Cardiac muscle cell (in vitro differentiated cells and primary cell): ENCODE data around the gene TARBP1. TPM values are rescaled to one million over a fixed set of nuclear protein-coding genes. Genes with fewer than 3 reads are reported as not detected.

ENCODE experiments used
- DNase-seq, 2 donors: peaks; one replicate each; pipeline versions ENCODE4 v3.0.0 to v3.0.0-alpha.2; 2010 to 2017; ENCODE audit warnings: low read depth in 1 of 2, low spot score in 1 of 2
- H3K27ac ChIP-seq: fragments of 200-600 bp; sonication (generic); 2 replicates; pipeline ENCODE4 v1.5.1; 2016
- H3K27me3 ChIP-seq: fragments of 200-600 bp; sonication (generic); 2 replicates; pipeline ENCODE4 v1.6.0; 2016; ENCODE audit warnings: control low read depth
- H3K36me3 ChIP-seq: fragments of 200-600 bp; sonication (generic); 2 replicates; pipeline ENCODE4 v1.5.1; 2016; ENCODE audit warnings: control low read depth
- H3K4me1 ChIP-seq: fragments of 200-600 bp; sonication (generic); 2 replicates; pipeline ENCODE4 v1.8.1; 2017; ENCODE audit warnings: low read depth, mild to moderate bottlenecking, mixed run types
- H3K4me3 ChIP-seq: fragments of 200-600 bp; sonication (generic); 2 replicates; pipeline ENCODE4 v1.5.1; 2016; ENCODE audit warnings: mild to moderate bottlenecking
- H3K9me3 ChIP-seq: fragments of 200-600 bp; sonication (generic); 2 replicates; pipeline ENCODE4 v1.5.1; 2017; ENCODE audit warnings: low read depth, mild to moderate bottlenecking, control low read depth
- polyA plus RNA-seq: library from polyadenylated mRNA; unstranded; fragments of >200 nt; fragmentation: Nextera tagmentation; extraction: Ambion mirVana; gene quantifications from 2 replicates; pipeline ENCODE4 v1.2.1, GENCODE V29; 2016
- total RNA-seq: library from RNA; depleted of rRNA; stranded (reverse); fragments of >200 nt; gene quantifications from 2 replicates; pipeline ENCODE4 v1.2.3, GENCODE V29; 2016
- TF ChIP-seq, protein P1 (sequence below): IDR thresholded peaks from 2 replicates; pipeline ENCODE4 v1.5.1; 2012; ENCODE audit warnings: low read depth, mild to moderate bottlenecking, low read length

Gene TARBP1
- total and polyA plus RNA-seq, 2 experiments from 2014 or later = 25.6 to 34.3 TPM

- TF ChIP-seq, protein P1, sequence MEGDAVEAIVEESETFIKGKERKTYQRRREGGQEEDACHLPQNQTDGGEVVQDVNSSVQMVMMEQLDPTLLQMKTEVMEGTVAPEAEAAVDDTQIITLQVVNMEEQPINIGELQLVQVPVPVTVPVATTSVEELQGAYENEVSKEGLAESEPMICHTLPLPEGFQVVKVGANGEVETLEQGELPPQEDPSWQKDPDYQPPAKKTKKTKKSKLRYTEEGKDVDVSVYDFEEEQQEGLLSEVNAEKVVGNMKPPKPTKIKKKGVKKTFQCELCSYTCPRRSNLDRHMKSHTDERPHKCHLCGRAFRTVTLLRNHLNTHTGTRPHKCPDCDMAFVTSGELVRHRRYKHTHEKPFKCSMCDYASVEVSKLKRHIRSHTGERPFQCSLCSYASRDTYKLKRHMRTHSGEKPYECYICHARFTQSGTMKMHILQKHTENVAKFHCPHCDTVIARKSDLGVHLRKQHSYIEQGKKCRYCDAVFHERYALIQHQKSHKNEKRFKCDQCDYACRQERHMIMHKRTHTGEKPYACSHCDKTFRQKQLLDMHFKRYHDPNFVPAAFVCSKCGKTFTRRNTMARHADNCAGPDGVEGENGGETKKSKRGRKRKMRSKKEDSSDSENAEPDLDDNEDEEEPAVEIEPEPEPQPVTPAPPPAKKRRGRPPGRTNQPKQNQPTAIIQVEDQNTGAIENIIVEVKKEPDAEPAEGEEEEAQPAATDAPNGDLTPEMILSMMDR = no peak
- no peak for DNase-seq
- H3K4me3 ChIP-seq = no peak overlapping the region
- H3K27me3 ChIP-seq = no peaks in the 10 kb centered on the region
- peaks cover 30% of the 10 kb centered on the region for H3K36me3 ChIP-seq
- H3K9me3 ChIP-seq = no peaks in the 10 kb centered on the region
- no peaks in the 10 kb centered on the region for H3K4me1 ChIP-seq
- H3K27ac ChIP-seq = no peak overlapping the region
These were observed 49.6 kb downstream of the TARBP1 start for GRCh38 chr1:234429434-234429806.

DNA sequence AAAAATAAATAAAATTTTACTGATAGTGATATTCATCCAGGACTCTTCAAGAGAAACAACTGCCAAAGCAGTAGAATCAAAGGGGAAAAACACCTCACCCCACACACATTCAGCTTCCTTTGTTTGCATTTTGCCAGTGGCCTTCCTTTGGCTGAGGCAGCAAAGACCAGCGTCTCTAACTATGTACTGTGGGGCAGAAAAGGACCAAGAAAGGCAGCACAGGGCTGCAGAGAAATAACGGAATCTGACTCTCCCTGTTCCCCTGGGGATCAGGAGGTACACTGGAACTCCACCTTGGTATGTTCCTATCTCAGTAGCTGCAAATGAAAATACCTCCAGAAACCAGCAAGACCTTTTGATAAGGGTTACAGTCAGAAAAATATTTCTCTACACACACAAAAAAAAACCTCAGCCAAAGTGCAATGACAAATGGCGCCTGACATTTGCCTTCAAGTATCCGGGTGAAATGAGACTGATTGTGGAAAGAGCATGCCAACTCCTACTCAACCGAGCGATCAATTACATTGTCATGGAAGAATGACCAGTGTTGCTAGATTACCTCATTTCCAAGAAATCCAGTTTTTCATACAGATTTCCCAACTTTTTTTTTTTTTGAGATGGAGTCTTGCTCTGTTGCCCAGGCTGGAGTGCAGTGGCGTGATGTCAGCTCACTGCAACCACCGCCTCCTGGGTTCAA is 50.9 kb downstream of the TARBP1 start:
- Histone ChIP-seq H3K27me3 (no peaks in the 10 kb centered on the region), H3K4me1 (no peaks in the 10 kb centered on the region), H3K4me3 (no peak overlapping the region), H3K9me3 (no peaks in the 10 kb centered on the region), H3K36me3 (peaks cover 27% of the 10 kb centered on the region), H3K27ac (no peak overlapping the region)
- TF ChIP-seq, protein P1 = no peak
- DNase-seq = no peak

- H3K9me3 ChIP-seq = no peaks in the 10 kb centered on the region
- no peaks in the 10 kb centered on the region for H3K27me3 ChIP-seq
- peaks cover 21% of the 10 kb centered on the region for H3K36me3 ChIP-seq
- no peak overlapping the region for H3K4me3 ChIP-seq
- no peak for DNase-seq
- no peaks in the 10 kb centered on the region for H3K4me1 ChIP-seq
- no peak overlapping the region for H3K27ac ChIP-seq
- TF ChIP-seq, protein P1 = no peak
These were observed 65.0 kb downstream of the TARBP1 start for GRCh38 chr1:234413990-234414389.

DNA sequence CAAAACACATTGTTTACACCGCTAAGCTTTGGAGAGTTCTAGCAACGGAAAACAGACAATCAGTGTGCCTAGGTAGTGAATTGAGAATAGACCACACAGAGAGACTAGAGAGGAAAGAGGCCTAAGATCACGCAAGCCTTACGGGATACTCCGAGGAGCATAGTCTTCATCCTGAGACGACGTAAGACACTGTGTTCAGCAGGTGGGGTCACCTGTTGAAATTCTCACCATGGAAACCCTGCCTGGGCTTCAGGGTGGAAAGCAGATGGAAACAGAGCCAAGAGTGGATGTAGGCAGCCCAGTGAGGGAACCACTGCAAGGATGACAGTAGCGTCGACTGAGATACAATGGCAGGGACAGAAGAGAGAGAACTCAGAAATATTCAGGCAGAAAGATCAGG is 65.5 kb downstream of the TARBP1 start:
- Histone ChIP-seq H3K9me3 (no peaks in the 10 kb centered on the region), H3K36me3 (peaks cover 25% of the 10 kb centered on the region), H3K27ac (no peak overlapping the region), H3K4me3 (no peak overlapping the region), H3K27me3 (no peaks in the 10 kb centered on the region), H3K4me1 (no peaks in the 10 kb centered on the region)
- DNase-seq = no peak
- TF ChIP-seq, protein P1 = no peak

DNA sequence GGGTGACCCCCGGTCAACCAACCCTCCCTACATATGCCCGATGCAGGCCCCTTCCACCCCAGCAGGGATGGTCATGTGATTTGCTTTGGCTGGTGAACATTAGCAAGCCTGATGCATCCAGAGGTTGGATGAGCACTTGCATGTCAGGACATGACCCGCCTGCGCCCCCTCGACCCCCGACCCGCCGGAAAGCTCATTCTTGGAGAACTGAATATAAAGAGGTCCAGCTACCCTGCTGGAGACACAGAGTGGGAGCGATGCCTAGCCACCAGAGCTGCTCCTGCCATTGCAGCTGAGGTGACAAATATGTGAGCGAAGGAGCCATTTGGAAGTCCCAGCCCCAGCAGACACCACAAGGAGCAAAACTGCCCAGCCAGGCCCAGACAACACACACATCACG is 66.1 kb downstream of the TARBP1 start:
- H3K27me3 ChIP-seq = no peaks in the 10 kb centered on the region
- no peaks in the 10 kb centered on the region for H3K4me1 ChIP-seq
- TF ChIP-seq, protein P1 = no peak
- H3K36me3 ChIP-seq = peaks cover 20% of the 10 kb centered on the region
- no peaks in the 10 kb centered on the region for H3K9me3 ChIP-seq
- DNase-seq = no peak
- no peak overlapping the region for H3K27ac ChIP-seq
- H3K4me3 ChIP-seq = no peak overlapping the region

GRCh38 chr1:234409328-234409727 is 69.7 kb downstream of the TARBP1 start:
- TF ChIP-seq, protein P1 = no peak
- Histone ChIP-seq H3K27ac (no peak overlapping the region), H3K4me1 (peaks cover 21% of the 10 kb centered on the region), H3K9me3 (no peaks in the 10 kb centered on the region), H3K4me3 (no peak overlapping the region), H3K36me3 (peaks cover 16% of the 10 kb centered on the region), H3K27me3 (no peaks in the 10 kb centered on the region)
- DNase-seq = no peak
